Activated T-cell treated with anti-CD3 and anti-CD28 coated beads, Interleukin-2, amount 50 U/mL, for 1 hour (primary cell): ENCODE measurements around the gene REEP3.
"Not testable (repeated sequence)": the region's sequence is repeated elsewhere in the genome, so short reads cannot be mapped to it uniquely, and the experiment has no call there.

ENCODE experiments used
- DNase-seq: peaks from one replicate; pipeline ENCODE4 v3.0.0-alpha.2; 2020

REEP3 gene

DNA sequence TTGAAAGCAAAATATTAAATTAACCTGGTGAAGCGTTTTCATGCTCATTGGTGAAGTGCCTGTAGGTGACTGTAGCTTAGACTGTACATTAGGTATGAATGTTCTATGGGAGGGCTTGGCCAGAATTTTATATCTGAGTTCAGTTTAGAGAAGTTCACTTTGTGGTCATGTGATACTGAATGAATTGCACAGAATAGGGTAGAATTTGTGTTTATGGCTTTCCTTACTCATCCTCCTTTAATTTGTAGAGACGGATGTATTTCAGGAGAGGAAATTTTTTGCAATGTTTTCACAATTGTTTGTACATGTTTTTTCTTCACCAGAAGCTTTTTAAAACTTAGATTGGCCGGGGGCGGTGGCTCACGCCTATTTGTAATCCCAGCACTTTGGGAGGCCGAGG lies 32.3 kb downstream of the REEP3 start:
- no peak for DNase-seq

DNA sequence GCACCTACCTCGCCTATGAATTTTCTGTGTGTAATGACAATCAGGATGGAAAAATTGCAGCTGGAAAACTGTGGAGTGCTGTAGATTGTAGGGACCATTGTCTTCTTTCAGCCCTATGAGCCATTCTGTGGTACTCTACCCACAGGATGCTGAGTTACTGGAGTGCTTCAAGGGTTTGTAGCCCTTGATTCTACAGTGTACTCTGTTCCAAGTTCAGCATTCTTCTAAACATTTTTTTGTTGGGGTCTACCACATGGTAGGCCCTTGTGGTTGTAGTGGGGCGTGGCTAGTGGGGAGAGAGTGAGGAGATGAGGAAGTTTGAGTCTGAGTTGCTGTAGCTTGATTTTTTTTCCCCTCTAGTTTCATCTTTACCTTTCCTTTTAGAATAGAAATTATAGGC lies 33.5 kb downstream of the REEP3 start:
- peak; percentile 28 for DNase-seq

DNA sequence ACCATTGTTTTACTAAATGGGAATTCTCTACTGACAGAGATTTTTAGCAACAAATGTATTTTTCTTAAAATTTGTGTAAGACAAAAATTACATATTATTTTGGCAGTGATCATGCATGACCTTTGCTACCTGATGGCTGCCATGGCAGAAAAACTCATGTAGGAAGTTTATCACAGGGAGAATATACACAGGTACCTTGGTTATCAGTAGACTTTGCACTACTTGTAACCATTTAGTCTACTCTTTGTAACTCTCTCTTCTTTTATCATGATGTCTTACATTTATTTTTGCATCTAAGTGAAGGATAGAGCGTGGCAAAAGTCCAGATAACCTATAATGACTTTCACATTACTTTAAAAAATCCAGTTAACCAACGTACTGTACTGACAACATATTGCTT lies 34.1 kb downstream of the REEP3 start:
- no peak for DNase-seq

DNA sequence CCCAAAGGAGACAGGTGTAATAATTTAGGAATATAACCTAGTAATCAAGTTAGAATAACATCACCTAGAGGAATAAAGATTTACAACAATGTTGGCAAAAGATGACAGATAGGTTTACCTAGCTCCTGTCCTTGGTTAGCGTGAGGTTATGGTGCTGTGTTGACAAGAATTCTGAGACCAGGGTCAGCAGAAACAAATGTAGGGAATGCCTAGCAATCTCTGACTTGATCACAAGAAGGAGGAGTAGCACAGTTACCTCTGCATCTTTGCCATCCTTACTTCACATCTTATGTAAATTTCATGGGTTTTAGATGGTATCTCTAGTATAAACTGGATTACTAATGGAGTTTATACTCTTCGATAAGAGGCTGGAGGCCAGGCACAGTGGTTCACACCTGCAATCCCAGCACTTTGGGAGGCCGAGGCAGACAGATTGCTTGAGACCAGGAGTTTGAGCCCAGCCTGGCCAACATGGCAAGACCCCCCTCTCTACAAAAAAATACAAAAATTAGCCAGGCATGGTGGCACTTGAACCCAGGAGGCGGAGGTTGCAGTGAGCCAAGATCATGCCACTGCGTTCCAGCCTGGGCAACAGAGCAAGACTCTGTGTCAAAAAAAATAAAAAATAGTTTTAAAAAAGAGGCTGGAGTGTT lies 37.1 kb downstream of the REEP3 start:
- DNase-seq: no peak

DNA sequence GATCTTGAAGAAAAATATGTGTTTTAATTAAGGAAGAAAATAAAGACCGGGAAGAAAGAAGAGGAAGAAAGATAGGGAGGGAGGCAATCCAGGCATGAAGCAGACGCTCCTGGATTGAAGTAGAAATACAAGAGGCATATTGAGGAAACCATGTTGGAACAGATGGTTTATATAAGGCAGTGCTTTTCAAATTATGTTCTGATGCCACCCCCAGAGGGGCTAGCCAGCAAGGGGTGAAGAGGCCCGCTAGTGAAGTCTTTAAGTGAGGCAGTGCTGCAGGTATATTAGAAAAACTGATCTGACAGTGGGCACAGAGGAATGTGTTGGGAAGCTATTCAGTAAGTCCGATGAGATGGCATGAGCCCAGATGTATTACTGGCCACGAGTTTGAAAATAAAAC lies 40.1 kb downstream of the REEP3 start:
- DNase-seq: no peak

DNA sequence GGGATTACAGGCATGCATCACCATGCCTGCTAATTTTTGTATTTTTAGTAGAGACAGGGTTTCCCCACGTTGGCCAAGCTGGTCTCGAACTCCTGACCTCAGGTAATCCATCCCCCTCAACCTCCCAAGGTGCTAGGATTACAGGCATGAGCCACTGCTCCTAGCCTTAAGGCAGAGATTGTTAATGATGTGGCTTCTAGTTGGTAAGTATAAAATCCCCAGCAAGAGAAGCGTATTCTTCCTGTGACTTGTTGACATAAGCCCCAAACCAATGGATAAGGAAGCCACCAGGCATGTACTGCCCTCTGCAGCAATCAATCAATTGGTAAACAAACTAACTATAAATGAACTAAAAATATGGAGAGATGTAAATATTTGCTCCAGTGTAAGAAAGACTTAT lies 41.2 kb downstream of the REEP3 start:
- DNase-seq: no peak

DNA sequence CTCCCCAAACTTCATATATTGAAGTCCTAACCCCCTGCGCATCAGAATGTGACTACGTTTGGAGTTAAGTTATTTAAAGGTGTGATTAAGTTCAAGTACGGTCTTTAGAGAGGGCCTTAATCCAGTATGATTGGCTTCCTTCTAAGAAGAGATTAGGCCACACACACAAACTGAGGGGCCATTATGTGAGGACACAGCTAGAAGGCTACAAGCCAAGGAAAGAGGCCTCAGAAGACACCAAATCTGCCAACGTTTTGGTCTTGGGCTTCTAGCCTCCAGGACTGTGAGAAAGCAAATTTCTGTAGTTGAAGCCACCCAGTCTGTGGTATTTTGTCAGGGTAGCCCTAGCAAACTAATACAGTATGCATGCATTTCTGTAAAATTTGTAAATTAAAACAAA lies 41.7 kb downstream of the REEP3 start:
- DNase-seq: no peak

DNA sequence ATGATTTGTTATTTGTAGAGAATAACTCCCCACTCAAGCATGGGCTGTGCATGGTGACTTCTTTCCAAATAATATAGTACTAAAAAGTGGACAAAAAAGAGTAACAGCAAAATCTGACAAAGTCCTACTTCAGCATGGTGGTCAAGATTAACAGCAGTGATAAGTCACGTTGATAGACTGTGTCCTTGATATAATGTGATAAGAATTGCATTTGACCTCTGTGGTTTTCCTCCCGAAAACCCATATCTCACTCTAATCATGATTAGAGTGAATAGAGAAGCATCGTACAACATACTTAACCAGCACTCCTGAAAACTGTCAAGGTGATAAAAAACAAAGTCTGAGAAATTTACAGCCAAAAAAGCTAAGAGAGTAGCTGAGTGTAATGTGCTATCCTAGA lies 42.4 kb downstream of the REEP3 start:
- no peak for DNase-seq

DNA sequence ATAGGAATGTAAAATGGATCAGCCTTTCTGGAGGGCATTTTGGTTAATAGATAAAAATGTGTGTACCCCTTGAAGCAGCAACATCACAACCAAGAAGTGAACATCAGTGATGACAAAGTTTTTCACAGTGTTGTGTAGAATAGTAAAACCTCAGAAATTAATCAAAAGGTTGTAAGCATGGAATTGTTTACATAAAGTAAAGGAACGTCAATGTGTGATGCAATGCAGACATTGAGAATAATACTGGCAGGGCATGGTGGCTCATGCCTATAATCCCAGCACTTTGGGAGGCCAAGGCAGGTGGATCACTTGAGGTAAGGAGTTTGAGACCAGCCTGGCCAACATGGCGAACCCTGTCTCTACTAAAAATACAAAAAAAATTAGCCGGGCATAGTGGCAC lies 43.5 kb downstream of the REEP3 start:
- not testable (repeated sequence) for DNase-seq

DNA sequence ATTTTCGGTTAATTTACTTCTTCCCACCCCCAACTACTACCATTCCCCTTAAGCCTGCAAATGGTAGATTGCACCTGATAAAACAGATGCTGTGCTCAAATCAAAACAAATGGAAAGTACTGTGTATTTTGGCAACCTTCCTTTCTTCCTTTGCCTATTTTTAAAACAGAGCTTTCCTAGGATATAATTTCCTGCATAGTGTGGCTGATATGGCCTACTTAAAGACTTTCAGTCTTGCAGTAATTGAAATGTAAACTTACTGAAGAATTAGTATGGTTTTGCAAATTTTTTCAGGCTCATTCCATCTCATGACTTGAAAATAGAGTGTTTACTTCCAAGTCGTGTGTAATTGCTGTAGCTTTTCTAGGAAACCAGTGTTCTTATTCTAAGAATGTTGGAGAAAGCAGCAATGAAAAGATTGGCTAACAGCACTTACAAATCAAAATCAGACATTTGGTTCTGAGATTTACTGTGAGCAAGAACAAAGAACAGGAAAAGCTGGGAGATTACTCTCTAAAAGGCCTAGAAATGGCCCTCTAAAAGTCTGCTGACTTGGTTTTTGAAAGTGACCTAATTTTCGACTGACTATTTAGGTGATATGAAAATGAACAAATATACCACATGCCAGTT lies 52.0 kb downstream of the REEP3 start:
- DNase-seq: no peak

DNA sequence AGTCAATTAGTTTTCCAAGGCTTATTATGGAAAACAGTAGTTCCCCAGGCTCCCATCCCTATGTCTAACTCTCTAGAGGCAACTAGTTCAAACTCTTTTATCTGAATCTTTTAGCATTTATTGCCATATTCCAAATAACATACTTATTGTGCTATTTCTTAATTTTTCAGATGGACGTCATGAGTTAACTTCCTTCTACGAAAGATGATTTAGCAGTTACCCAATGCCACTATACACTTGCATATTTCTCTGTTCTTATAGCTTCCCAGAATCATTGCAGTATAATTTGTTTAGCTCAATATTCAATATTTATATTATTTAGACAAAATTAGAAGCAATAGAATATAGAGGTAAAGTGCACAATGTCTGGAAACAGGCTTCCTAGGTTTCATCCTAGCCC lies 52.8 kb downstream of the REEP3 start:
- DNase-seq: no peak

DNA sequence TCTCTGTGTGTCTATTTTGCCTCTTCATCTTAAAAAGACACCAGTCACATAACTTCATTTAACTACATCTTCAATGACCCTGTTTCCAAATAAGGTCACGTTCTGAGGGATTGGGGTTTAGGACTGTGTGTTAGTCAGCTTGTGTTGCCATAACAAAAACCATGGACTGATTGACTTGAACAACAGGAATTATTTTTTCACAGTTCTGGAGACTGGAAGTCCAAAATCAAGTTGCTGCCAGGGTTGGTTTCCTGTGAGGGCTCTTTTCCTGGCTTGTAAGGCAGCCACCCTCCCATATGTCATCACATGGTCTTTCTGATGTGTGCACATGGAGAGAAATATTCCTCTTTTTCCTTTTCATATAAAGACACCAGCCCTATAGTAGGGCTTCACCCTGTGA lies 55.3 kb downstream of the REEP3 start:
- DNase-seq: no peak

DNA sequence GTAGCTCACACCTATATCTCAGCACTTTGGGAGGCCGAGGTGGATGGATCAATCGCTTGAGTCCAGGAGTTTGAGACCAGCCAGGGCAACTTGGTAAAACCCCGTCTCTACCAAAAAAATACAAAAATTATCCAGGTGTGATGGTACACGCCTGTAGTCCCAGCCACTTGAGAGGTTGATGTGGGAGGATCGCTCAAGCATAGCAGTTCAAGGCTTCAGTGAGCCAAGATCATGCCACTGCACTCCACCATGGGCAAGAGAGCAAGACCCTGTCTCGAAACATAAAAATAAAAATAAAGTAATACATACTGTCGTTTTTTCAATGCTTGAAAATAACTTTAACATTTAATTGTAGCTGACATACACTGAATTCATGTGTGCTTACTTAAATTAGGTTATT lies 57.3 kb downstream of the REEP3 start:
- no peak for DNase-seq

DNA sequence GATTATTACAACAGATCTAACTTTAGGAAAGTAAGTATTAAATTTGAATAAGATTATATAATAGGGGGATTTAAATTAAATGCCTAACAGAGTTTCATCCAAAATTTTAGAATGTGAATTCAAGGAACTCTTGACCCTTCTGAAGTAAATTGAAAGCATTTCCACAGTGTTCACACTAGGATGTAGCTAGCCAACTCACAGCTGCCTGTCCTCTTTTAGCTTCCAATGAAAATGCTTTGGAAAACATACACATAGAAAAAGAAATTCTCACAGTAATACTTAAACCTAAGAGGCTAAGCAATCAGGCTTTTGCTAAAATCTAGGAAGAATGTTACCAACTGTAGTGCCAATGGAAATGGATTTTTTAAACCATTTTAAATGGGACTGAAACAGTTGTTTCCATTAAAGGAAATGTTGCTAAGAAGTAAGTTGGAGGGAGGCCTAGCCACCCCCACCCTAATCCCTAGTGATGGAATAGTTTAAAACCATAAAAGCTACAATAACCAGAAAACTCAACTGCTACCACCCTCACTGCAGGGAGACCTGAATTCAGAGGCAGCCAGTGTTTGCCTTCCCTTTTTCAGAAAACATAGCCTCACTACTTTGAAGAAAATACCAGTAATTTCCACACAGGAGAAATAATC lies 58.3 kb downstream of the REEP3 start:
- no peak for DNase-seq

DNA sequence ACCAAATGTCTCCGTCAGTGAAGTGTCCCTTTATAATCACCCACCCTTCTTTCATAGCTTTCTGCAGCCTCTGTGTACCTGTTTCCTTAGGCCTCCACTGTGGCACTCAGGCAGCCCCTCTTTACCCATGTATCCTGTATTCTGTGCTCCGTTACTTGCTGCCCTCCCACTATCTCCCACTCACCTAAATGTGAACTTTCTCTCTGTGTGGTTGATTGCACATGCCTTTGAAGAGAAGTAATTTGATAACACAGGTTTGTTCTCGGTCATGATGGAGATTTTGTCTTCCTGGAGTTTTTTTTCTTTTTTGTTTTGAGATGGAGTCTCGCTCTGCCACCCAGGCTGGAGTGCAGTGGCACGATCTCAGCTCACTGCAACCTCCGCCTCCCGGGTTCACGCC lies 61.5 kb downstream of the REEP3 start:
- no peak for DNase-seq

DNA sequence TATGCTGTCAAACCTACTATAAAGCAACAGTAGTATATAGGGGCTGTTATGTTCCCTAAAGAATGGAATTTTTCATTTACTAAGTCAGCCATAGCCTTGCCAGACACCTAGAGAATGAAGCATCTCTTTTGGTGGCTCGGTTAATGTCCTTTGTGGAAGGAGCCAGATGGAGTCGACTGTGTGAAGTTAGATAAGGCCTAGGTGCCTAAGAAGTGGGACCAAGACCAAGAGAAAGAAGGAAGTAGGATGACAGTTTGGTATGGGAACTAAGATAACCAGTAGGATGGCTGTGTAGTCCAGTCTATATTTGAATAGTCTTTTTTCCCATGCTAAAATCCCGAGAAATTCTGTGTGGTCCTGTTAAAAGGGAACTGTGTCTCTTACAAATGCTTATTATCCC lies 62.2 kb downstream of the REEP3 start:
- no peak for DNase-seq

DNA sequence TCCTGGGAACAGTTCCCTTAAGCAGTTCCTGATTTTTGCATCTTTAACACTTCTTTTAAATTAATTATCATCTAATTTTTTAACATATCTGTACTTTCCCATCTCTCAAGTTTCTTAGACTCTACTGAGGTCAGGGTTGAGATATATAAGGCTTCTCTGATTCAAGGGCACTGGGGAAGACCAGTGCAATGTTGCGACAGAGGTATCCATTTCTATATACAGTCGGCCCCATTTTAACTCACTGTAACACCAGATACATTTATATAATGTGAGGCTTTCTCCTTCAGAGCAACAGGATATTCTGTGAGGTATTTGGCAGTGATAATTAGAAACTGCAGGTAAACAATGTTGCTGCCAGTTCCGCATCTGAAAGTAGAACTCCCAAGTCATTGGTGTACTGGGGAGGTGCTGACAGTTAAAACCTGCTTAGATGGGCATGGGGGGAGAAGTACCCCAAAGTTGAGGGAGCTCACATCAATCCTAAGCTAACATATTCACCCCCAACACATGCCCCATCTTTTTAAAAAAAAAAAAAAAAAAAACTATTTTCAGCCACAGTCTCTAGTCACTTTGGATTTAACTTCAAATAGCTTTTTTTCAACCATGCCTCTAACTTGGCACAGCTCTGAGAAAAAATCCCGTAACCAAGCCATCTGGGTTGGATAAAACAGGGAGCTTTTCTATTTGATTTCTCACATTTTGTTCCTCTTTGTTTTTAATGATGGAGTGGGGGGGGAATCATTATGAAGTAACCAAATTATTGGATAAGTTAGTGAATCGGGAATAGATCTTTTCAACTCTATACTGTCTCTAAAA lies 62.9 kb downstream of the REEP3 start:
- DNase-seq: no peak

DNA sequence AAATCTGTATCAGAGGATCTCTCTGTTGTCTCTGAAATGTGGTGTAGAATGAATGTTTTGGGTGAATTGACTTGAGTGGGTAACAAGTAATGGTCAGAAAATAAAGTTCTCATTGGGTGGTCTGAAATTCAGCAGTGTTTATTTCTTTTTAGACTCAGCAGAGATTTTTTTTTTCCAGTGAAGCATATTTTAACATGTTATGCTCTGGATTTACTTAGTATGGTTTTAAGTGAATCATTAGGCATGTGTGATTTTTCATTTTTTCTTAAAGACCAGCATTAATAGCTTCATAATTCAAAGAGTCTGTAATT lies 63.5 kb downstream of the REEP3 start:
- no peak for DNase-seq

DNA sequence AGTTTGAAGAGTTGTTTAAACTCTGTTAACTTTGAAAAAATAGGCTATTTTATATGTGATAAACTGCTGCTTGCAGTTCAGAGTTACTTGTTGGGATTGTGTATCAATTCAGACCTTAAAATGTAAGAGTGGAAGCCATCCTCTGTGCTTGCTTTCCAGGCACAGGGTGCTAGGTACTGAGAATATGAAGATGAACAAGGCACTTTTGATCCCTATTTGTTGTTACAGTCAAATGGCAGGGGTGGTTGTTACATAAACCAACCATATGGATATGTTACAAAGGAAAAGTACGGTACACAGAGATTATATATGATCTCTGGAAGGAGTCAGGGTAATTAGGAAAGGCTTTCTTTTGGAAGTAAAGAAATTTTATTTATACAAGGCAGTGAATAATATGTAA lies 63.8 kb downstream of the REEP3 start:
- no peak for DNase-seq

DNA sequence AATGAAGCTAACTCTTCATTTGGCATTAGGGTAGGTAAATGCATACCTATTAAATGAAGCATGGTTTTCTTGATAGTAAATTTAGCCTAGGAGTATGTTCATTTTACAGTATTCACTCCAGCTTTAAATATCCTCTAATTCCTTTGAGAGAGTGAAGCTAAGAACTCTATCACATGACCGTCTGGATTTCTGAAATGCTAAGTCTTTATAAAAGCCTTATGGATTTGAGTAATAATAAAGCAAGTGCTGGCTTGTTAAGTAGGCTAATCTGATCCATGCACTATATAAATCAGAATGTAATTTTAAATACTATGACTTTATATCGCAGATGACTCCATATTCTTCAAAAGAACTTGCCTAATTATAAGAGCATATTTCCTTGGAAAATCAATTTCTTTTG lies 64.8 kb downstream of the REEP3 start:
- DNase-seq: no peak

DNA sequence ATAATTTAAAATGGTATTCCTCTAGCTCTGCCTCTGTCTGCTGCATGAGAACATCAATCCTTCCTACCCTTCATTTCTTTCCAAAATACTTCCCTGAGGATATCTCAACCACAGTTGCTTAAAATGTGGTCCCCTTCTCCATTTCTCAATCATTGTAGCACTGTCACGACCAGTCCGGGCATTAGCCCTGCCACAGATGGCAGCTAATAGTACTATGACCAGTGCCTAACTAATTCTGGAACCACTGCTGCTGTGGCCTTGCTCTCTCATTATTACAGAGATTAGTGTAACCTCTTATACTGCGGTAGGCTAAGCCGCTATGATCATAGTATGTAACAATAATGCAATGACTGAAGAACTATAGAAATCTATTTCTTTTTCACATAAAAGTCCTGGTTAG lies 66.0 kb downstream of the REEP3 start:
- no peak for DNase-seq

DNA sequence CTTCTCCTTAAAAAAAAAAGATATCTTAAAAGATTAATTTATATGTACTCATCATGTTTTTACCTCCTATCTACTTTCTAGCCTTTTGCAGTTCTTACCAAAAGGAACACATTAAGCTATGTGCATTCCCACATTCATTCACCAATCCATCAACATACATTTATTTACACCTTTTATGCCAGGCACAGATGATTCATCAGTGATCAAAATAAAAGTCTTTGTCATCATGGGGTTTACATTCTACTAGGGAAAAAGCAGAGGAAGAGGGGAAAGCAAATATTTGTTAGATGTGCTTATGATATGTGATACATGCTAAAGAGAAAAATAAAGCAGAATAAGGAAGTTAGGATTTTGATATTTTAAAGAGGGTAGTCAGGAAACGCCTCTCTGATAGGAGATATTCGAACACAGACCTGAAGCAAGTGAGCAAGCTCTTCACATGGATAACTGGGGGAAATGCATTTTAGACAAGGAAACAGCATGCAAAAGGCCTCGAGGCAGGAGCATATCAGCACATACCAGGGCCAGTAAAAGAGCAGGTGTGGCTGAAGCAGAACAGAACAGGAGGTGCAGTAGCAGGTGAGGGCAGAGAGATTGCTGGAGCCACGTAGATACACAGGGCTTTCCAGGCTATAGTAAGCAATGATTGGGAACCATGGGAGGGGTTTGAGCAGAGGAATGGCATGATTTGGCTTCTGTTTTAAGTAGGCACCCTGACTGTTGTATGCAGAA lies 67.4 kb downstream of the REEP3 start:
- no peak for DNase-seq

DNA sequence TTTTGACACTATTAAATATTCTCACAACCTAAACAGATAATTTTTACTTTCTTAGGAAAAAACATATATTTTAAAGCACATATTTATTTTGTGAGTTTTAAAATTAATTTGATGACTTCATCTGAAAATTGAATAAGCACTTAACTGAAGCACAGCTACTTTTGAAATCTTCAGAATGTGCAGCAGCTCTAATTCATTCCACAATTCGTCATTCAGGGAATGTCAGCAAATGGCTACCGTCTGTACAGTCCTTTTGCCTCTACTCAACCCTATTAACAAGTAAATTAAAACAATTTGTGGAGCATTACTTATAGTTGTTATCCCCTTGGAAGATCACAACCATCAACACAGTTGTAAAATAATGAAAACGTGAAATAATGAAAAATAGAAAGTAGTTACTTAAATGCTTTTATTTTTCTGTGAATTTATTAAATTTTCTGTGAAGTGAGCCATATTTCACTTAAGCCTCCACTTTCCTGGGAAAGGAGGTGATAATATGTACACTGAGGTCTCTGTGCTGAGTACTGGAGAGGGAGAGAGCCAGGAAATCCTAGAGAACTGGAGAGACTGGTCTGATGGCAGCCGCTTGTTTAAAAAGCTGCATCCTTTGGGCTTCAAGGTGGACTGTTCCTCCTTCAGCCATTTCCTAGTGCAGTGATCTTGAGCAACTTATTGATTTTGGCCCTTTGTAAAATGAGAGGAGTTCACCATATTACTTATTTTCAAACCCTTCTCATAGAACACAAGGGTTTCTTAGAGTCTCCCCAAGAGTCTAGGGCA lies 70.6 kb downstream of the REEP3 start:
- no peak for DNase-seq
